Bronchial epithelial cell (primary cell): ENCODE data around the gene MBP. TPM values are rescaled to one million over a fixed set of nuclear protein-coding genes. Genes with fewer than 3 reads are reported as not detected.
A peak's percentile ranks its signal among the peaks of the same experiment; 100 is the strongest.

ENCODE experiments used
- DNase-seq: peaks from one replicate; pipeline ENCODE4 v3.0.0-alpha.2; 2010; ENCODE audit warnings: low read depth
- FAIRE-seq: peaks from 2 replicates; lab custom pipeline; 2011; peaks lifted over from hg19 to GRCh38; lab: Jason Lieb, UNC
- H3K27me3 ChIP-seq: 2 replicates; pipeline ENCODE4 v1.5.1; 2011; ENCODE audit warnings: low read length; ENCODE audit not compliant: control insufficient read depth, insufficient read depth
- H3K36me3 ChIP-seq: 2 replicates; pipeline ENCODE4 v1.5.1; 2011; ENCODE audit warnings: low read length; ENCODE audit not compliant: control insufficient read depth, insufficient read depth
- H3K4me3 ChIP-seq: 2 replicates; pipeline ENCODE4 v1.5.1; 2011; ENCODE audit warnings: mild to moderate bottlenecking, low read depth, low read length, control low read depth
- CTCF ChIP-seq: IDR thresholded peaks from 2 replicates; pipeline ENCODE4 v1.5.1; 2011; ENCODE audit warnings: mild to moderate bottlenecking, moderate library complexity, low read length, control low read depth, inconsistent platforms; ENCODE audit not compliant: insufficient read depth, severe bottlenecking
- total RNA-seq: library from RNA; depleted of rRNA; stranded (reverse); fragments of >200 nt; gene quantifications from 2 replicates; pipeline ENCODE4 v1.2.1, GENCODE V29; 2014

Gene MBP
- total RNA-seq, 1 donor from 2014 or later = 26.6 TPM

DNA sequence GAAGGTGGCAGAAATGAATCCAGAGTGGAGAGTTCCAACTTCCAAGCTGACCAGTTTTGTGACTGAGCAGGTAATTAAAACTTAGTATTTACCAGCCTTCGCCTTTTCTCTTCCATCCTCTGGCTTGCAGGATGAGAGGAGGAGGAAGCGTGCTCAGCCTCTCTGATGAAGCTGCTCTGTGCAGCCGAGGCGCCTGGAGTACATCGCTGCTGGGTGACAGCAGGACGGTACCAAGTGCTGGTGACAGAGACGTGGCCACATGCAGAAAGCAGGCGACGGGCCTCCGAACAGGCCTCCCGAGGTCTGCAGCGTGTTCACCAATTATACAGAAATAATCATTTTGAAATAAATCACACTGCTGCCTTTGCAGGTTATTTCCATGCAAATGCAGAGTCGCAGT is 95.0 kb downstream of the MBP start:
- no peak for FAIRE-seq
- no peak for DNase-seq
- H3K4me3 ChIP-seq = no peak overlapping the region
- H3K27me3 ChIP-seq = no peaks in the 10 kb centered on the region
- H3K36me3 ChIP-seq = no peaks in the 10 kb centered on the region
- TF ChIP-seq CTCF = no peak

DNA sequence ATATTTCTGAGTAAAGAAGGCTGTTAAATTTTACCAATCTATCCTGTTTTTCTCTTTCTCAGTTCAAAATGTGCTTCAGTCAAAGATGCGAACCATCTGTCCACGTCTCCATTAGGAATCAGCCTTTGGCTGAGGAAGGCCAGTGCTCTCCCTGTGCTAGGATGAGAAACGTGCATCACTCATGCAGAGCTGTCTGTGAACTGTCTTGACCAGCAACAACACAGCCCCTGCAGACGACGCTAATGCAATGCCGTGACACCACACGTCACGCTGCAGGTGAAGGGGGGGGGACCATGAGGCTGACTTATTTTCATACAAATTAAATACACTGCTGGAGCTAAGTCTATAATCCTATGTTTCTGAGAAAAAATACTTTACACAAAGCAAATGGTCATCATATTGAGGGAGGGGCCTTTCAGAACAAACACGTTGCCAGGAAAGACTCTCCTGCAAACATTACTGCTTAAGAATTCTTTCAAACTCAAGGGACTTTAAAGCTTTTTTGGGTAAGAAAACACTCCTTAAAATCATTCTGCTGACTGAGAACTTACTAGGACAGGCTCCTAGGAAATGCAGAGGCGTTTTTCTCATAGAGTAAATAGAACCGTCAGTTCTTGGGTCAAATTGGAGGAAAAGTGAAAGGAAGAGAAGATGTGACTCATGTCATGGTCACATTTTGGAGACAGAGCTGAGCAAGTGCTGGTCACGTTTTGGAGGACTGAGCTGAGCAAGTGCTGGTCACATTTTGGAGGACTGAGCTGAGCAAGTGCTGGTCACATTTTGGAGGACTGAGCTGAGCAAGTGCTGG is 97.0 kb downstream of the MBP start:
- FAIRE-seq (no peak), DNase-seq (peak; percentile 29)
- Histone ChIP-seq H3K36me3 (peaks cover 1% of the 10 kb centered on the region), H3K4me3 (no peak overlapping the region), H3K27me3 (no peaks in the 10 kb centered on the region)
- no peak for TF ChIP-seq CTCF

DNA sequence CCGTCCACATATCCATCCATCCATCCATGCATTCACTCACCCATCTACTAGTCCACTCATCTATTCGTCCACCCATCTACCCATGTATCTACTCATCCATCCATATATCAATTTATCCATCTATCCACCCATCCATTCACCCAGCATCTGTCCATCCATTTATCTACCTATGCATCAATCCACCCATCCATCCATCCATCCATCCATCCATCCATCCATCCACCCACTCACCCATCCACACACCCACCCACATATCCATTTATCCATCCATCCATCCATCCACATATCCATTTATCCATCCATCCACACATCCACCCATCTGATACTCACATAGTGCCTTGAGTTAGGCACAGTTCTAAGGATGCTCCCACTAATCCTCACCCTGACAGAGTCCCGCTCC is 99.0 kb downstream of the MBP start:
- no peak overlapping the region for H3K4me3 ChIP-seq

DNA sequence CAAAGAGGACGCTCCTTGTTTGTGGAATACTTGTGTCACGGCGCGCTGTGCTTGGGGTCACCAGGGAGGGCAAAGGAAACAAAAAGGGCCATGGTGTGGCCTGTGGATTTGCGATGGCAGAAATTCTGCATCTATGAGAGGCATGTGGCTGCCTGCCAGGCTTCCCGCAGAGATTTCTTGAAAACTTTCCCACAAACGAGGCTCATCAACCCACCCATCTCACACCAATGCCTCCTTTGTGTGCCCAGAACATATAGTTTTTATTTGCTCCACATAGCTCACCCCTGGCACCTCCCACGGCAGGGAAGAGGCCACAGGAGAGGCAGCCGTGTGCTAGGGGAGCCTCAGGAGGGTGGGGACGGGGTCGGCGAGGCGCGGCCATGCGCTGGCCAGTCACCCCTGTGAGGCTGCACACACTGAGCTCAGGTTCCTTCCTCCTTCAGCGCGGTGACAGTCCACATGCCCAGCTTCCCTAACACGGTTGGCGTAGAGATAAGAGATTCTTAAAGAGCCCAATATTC is 100.3 kb downstream of the MBP start:
- TF ChIP-seq CTCF = no peak
- Histone ChIP-seq H3K4me3 (no peak overlapping the region), H3K27me3 (no peaks in the 10 kb centered on the region), H3K36me3 (peaks cover 1% of the 10 kb centered on the region)
- FAIRE-seq = no peak
- DNase-seq = no peak

More for the DNA sequence above, 99.0 kb downstream of the MBP start:
- DNase-seq = no peak
- FAIRE-seq = no peak
- Histone ChIP-seq H3K36me3 (peaks cover 1% of the 10 kb centered on the region), H3K27me3 (no peaks in the 10 kb centered on the region)
- no peak for TF ChIP-seq CTCF

DNA sequence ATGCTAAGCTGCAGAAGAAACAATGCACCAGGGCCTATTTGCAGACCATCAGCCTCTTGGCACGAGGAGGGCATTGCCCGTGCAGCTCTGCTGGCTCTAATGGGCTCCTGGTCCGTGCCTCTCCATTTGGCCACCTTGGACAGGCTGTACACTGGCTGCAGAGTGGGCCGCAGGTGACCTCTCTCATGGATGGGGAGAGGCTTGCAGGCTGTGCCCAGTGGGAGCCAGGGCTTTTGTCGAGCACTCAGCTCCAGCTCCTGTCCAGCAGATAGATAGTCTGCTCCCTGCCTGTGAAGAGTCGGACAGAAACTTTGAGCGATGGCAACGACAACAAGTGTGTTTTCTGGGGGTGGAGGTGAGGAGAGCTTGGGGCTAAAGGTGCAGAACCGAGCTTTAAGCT is 100.9 kb downstream of the MBP start:
- Histone ChIP-seq H3K4me3 (no peak overlapping the region), H3K27me3 (no peaks in the 10 kb centered on the region), H3K36me3 (peaks cover 1% of the 10 kb centered on the region)
- no peak for TF ChIP-seq CTCF
- FAIRE-seq (peak; percentile 83), DNase-seq (no peak)
